ENCODE measurements around the gene TRAFD1.

GRCh38 chr12:112178796-112179195 lies 53.4 kb downstream of the TRAFD1 start:
- no peak for TF ChIP-seq NONO (IDR thresholded peaks at IDR 0.05; ENCODE audit: low read depth in 2 of 2, low read length in 1 of 2)
- no peak for TF ChIP-seq POLR2AphosphoS5 (IDR thresholded peaks at IDR 0.05; ENCODE audit: control insufficient read depth, insufficient read depth, low read depth, low read length)
- no peak for TF ChIP-seq EGR1 (conservative IDR thresholded peaks at IDR 0.05)
- no peak for TF ChIP-seq E2F8 (IDR thresholded peaks at IDR 0.05; ENCODE audit: low read depth, partially characterized antibody)
- no peak for TF ChIP-seq ZEB2 (IDR thresholded peaks at IDR 0.05)
- TF ChIP-seq DIDO1 (tag; IDR thresholded peaks at IDR 0.05; ENCODE audit: low read depth): no peak
- TF ChIP-seq TEAD1 (CRISPR knock-in tag; IDR thresholded peaks at IDR 0.05): no peak
- no peak for TF ChIP-seq CTCF (IDR thresholded peaks at IDR 0.05 in 2 of 3, conservative IDR thresholded peaks at IDR 0.05 in 1 of 3; ENCODE audit: insufficient read depth in 2 of 3, low read depth in 1 of 3, low read length in 3 of 3)
- no peak for TF ChIP-seq RAD21 (CRISPR knock-in tag; conservative IDR thresholded peaks at IDR 0.05 in 1 of 2, IDR thresholded peaks at IDR 0.05 in 1 of 2)
- TF ChIP-seq PML (IDR thresholded peaks at IDR 0.05; ENCODE audit: low read length): no peak
- TF ChIP-seq JUNB (CRISPR knock-in tag; conservative IDR thresholded peaks at IDR 0.05): no peak
- TF ChIP-seq EHMT2 (IDR thresholded peaks at IDR 0.05): no peak
- no peak for TF ChIP-seq YY1 (IDR thresholded peaks at IDR 0.05; ENCODE audit: borderline replicate concordance in 1 of 3, control insufficient read depth in 1 of 3, extremely low read depth in 1 of 3, insufficient read depth in 3 of 3, insufficient read length in 1 of 3, insufficient replicate concordance in 2 of 3, low read depth in 1 of 3, low read length in 2 of 3)
